8988T (cell line): ENCODE data around the gene MSI2.
"Not testable (repeated sequence)": the region's sequence is repeated elsewhere in the genome, so short reads cannot be mapped to it uniquely, and the experiment has no call there.

Experiments
- DNase-seq: peaks from one replicate; pipeline ENCODE4 v3.0.0; 2011

Gene MSI2

GRCh38 chr17:57609125-57609877 is 353.0 kb downstream of the MSI2 start:
- no peak for DNase-seq

- no peak for DNase-seq
These were observed 353.6 kb downstream of the MSI2 start for GRCh38 chr17:57609878-57610270.

- no peak for DNase-seq
These were observed 356.1 kb downstream of the MSI2 start for GRCh38 chr17:57612202-57613071.

GRCh38 chr17:57614742-57615141 is 358.4 kb downstream of the MSI2 start:
- DNase-seq = no peak

GRCh38 chr17:57615836-57616757 is 359.8 kb downstream of the MSI2 start:
- no peak for DNase-seq

GRCh38 chr17:57617218-57617617 is 360.9 kb downstream of the MSI2 start:
- DNase-seq = no peak

GRCh38 chr17:57619061-57619937 is 363.0 kb downstream of the MSI2 start:
- no peak for DNase-seq

GRCh38 chr17:57620576-57620975 is 364.3 kb downstream of the MSI2 start:
- no peak for DNase-seq

- DNase-seq = not testable (repeated sequence)
These were observed 365.5 kb downstream of the MSI2 start for GRCh38 chr17:57621791-57622190.

- DNase-seq = no peak
These were observed 366.0 kb downstream of the MSI2 start for GRCh38 chr17:57622306-57622682.

- no peak for DNase-seq
These were observed 366.5 kb downstream of the MSI2 start for GRCh38 chr17:57622683-57623433.

GRCh38 chr17:57623620-57624019 is 367.3 kb downstream of the MSI2 start:
- no peak for DNase-seq

GRCh38 chr17:57624386-57624785 is 368.1 kb downstream of the MSI2 start:
- no peak for DNase-seq

GRCh38 chr17:57625511-57625910 is 369.2 kb downstream of the MSI2 start:
- DNase-seq = no peak

GRCh38 chr17:57625957-57626356 is 369.6 kb downstream of the MSI2 start:
- no peak for DNase-seq

GRCh38 chr17:57626520-57627210 is 370.3 kb downstream of the MSI2 start:
- no peak for DNase-seq

GRCh38 chr17:57627591-57627990 is 371.3 kb downstream of the MSI2 start:
- DNase-seq = no peak

GRCh38 chr17:57628421-57628820 is 372.1 kb downstream of the MSI2 start:
- no peak for DNase-seq

GRCh38 chr17:57629470-57629869 is 373.1 kb downstream of the MSI2 start:
- no peak for DNase-seq

- no peak for DNase-seq
These were observed 373.6 kb downstream of the MSI2 start for GRCh38 chr17:57629886-57630285.

GRCh38 chr17:57630736-57631135 is 374.4 kb downstream of the MSI2 start:
- DNase-seq = no peak
